Epidermal melanocyte (primary cell): ENCODE data around the gene SRGN.
A peak's percentile ranks its signal among the peaks of the same experiment; 100 is the strongest.

Source experiments
- DNase-seq: peaks from one replicate; pipeline ENCODE4 v3.0.0; 2011; ENCODE audit warnings: low spot score; ENCODE audit not compliant: insufficient read length

Gene SRGN

GRCh38 chr10:69089638-69090599, 2.0 kb downstream of the SRGN start:
- no peak for DNase-seq

GRCh38 chr10:69090685-69091084, 2.8 kb downstream of the SRGN start:
- no peak for DNase-seq

GRCh38 chr10:69091143-69091651, 3.3 kb downstream of the SRGN start:
- DNase-seq: no peak

- DNase-seq: peak; percentile 71
Observed at GRCh38 chr10:69092959-69093850, 5.3 kb downstream of the SRGN start.

- DNase-seq: no peak
Observed at GRCh38 chr10:69093933-69094332, 6.0 kb downstream of the SRGN start.

- no peak for DNase-seq
Observed at GRCh38 chr10:69096045-69096444, 8.1 kb downstream of the SRGN start.

- no peak for DNase-seq
Observed at GRCh38 chr10:69097729-69098128, 9.8 kb downstream of the SRGN start.

GRCh38 chr10:69100136-69100872, 12.4 kb downstream of the SRGN start:
- DNase-seq: no peak

GRCh38 chr10:69101451-69102095, 13.7 kb downstream of the SRGN start:
- no peak for DNase-seq

- DNase-seq: no peak
Observed at GRCh38 chr10:69102440-69102839, 14.5 kb downstream of the SRGN start.

- DNase-seq: no peak
Observed at GRCh38 chr10:69103784-69104183, 15.9 kb downstream of the SRGN start.

GRCh38 chr10:69104994-69105790, 17.3 kb downstream of the SRGN start:
- no peak for DNase-seq

- DNase-seq: no peak
Observed at GRCh38 chr10:69107176-69107490, 19.2 kb downstream of the SRGN start.

GRCh38 chr10:69107699-69108098, 19.8 kb downstream of the SRGN start:
- no peak for DNase-seq

- no peak for DNase-seq
Observed at GRCh38 chr10:69119896-69120295, 32.0 kb downstream of the SRGN start.

GRCh38 chr10:69123306-69123746, 35.4 kb downstream of the SRGN start:
- peak; percentile 53 for DNase-seq

- peak; percentile 96 for DNase-seq
Observed at GRCh38 chr10:69123747-69124562, 36.1 kb downstream of the SRGN start, which contains the start of gene VPS26A. VPS26A (plus strand) TSS chr10:69124178; CDS start chr10:69124278, 100 bp downstream.

GRCh38 chr10:69124563-69125268, 36.8 kb downstream of the SRGN start:
- DNase-seq: no peak
